ENCODE results near the gene MRGPRF.
A peak's percentile ranks its signal among the peaks of the same experiment; 100 is the strongest.

- TF ChIP-seq CTCF (IDR thresholded peaks at IDR 0.05 in 8 of 11, conservative IDR thresholded peaks at IDR 0.05 in 3 of 11) (peak in 9 of 11 experiments; percentile 7 to 51 (median 42)), POLR2A (IDR thresholded peaks at IDR 0.05) (no peak)
These were observed 31.3 kb upstream of the MRGPRF start for GRCh38 chr11:69044111-69045013.

Measured in spleen (tissue), 7 donors.